Gastroesophageal sphincter (tissue), 3 donors: ENCODE measurements around the gene GPR65.

Experiments used
- POLR2A ChIP-seq, 2 donors: fragments of 450-650 bp; IDR thresholded peaks; one replicate each; pipeline ENCODE4 v1.6.1; 2017; ENCODE audit warnings: antibody characterized with exemption in 2 of 2, mild to moderate bottlenecking in 2 of 2, moderate library complexity in 1 of 2
- POLR2AphosphoS5 ChIP-seq: sonication (generic); formaldehyde crosslinking; IDR thresholded peaks from one replicate; pipeline ENCODE4 v1.6.1; 2017; ENCODE audit warnings: antibody characterized with exemption
- TF ChIP-seq, protein P1 (sequence below), 4 experiments: fragments of 200-600 bp in 2 of 4; fragments of 450-650 bp in 2 of 4; sonication (generic) in 1 of 4; IDR thresholded peaks; one replicate each; pipeline ENCODE4 v1.5.1; 2017 to 2019; ENCODE audit warnings: antibody characterized with exemption in 4 of 4, mild to moderate bottlenecking in 2 of 4, moderate library complexity in 2 of 4

GRCh38 chr14:88013750-88014349 lies 8.9 kb downstream of the GPR65 start:
- TF ChIP-seq POLR2AphosphoS5: no peak
- TF ChIP-seq, protein P1, sequence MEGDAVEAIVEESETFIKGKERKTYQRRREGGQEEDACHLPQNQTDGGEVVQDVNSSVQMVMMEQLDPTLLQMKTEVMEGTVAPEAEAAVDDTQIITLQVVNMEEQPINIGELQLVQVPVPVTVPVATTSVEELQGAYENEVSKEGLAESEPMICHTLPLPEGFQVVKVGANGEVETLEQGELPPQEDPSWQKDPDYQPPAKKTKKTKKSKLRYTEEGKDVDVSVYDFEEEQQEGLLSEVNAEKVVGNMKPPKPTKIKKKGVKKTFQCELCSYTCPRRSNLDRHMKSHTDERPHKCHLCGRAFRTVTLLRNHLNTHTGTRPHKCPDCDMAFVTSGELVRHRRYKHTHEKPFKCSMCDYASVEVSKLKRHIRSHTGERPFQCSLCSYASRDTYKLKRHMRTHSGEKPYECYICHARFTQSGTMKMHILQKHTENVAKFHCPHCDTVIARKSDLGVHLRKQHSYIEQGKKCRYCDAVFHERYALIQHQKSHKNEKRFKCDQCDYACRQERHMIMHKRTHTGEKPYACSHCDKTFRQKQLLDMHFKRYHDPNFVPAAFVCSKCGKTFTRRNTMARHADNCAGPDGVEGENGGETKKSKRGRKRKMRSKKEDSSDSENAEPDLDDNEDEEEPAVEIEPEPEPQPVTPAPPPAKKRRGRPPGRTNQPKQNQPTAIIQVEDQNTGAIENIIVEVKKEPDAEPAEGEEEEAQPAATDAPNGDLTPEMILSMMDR (IDR thresholded peaks at IDR 0.05): peak; percentile 77 to 86 (median 80)
- no peak for TF ChIP-seq POLR2A (IDR thresholded peaks at IDR 0.05)
